SU-DHL-6 (cell line): ENCODE data around the gene EIF1.

ENCODE experiments used
- H2AFZ ChIP-seq: fragments of 200-600 bp; sonication (generic); 2 replicates; pipeline ENCODE4 v1.6.1; 2014; ENCODE audit warnings: low read depth, mild to moderate bottlenecking, moderate library complexity, mixed read lengths, antibody characterized with exemption, low read length; ENCODE audit not compliant: severe bottlenecking
- H3F3A ChIP-seq: fragments of 200-600 bp; shearing (Covaris generic); 2 replicates; pipeline ENCODE4 v1.6.0; 2016; ENCODE audit warnings: antibody characterized with exemption, mild to moderate bottlenecking; ENCODE audit not compliant: insufficient read depth
- H3K27ac ChIP-seq: fragments of 200-600 bp; sonication (generic); 2 replicates; pipeline ENCODE4 v1.5.1; 2016; ENCODE audit warnings: low read depth, mild to moderate bottlenecking, low read length, moderate library complexity, mixed read lengths
- H3K27me3 ChIP-seq: fragments of 200-600 bp; sonication (generic), shearing (Covaris generic); 2 replicates; pipeline ENCODE4 v1.6.0; 2014; ENCODE audit warnings: mild to moderate bottlenecking, low read length
- H3K36me3 ChIP-seq: fragments of 200-600 bp; sonication (generic); 2 replicates; pipeline ENCODE4 v1.6.1; 2014; ENCODE audit warnings: mild to moderate bottlenecking, low read length, mixed read lengths
- H3K4me2 ChIP-seq: fragments of 300-600, 200-600 bp; shearing (Covaris generic), sonication (generic); 2 replicates; pipeline ENCODE4 v1.6.0; 2014; ENCODE audit warnings: low read length, low read depth, mild to moderate bottlenecking; ENCODE audit not compliant: poor library complexity, severe bottlenecking
- H3K4me3 ChIP-seq: fragments of 200-600 bp; sonication (generic); 2 replicates; pipeline ENCODE4 v1.5.1; 2014; ENCODE audit warnings: antibody characterized with exemption, low read length, mild to moderate bottlenecking, mixed read lengths; ENCODE audit not compliant: insufficient read depth, poor library complexity, severe bottlenecking
- H3K79me2 ChIP-seq: fragments of 200-600 bp; sonication (generic); 2 replicates; pipeline ENCODE4 v1.6.1; 2014; ENCODE audit warnings: mild to moderate bottlenecking, low read length, moderate library complexity; ENCODE audit not compliant: insufficient read depth
- H3K9ac ChIP-seq: fragments of 200-600 bp; sonication (generic); 2 replicates; pipeline ENCODE4 v1.7.0; 2014; ENCODE audit warnings: mild to moderate bottlenecking, low read length
- H3K9me2 ChIP-seq: fragments of 200-600 bp; sonication (generic); replicated peaks from 2 replicates; pipeline ENCODE4 v1.6.1; 2014; ENCODE audit warnings: low read length; ENCODE audit not compliant: insufficient read depth
- H3K9me3 ChIP-seq: fragments of 200-600 bp; sonication (generic); 2 replicates; pipeline ENCODE4 v1.6.1; 2014; ENCODE audit warnings: low read length, mixed read lengths; ENCODE audit not compliant: insufficient read depth
- H4K20me1 ChIP-seq: fragments of 200-600 bp; sonication (generic); 2 replicates; pipeline ENCODE4 v1.6.1; 2014; ENCODE audit warnings: low read depth, mild to moderate bottlenecking, antibody characterized with exemption, low read length, moderate library complexity, mixed read lengths
- CTCF ChIP-seq: fragments of 200-600 bp; sonication (generic); IDR thresholded peaks from one replicate; pipeline ENCODE4 v1.5.1; 2017; ENCODE audit warnings: antibody characterized with exemption, mild to moderate bottlenecking, low read length, moderate library complexity; ENCODE audit not compliant: insufficient read depth, poor library complexity, severe bottlenecking
- EZH2phosphoT487 ChIP-seq: fragments of 200-600 bp; sonication (generic), shearing (Covaris generic); conservative IDR thresholded peaks from 2 replicates; pipeline ENCODE4 v1.6.1; 2018; ENCODE audit warnings: mild to moderate bottlenecking, antibody characterized with exemption, low read length, moderate library complexity, mixed read lengths

Gene EIF1

DNA sequence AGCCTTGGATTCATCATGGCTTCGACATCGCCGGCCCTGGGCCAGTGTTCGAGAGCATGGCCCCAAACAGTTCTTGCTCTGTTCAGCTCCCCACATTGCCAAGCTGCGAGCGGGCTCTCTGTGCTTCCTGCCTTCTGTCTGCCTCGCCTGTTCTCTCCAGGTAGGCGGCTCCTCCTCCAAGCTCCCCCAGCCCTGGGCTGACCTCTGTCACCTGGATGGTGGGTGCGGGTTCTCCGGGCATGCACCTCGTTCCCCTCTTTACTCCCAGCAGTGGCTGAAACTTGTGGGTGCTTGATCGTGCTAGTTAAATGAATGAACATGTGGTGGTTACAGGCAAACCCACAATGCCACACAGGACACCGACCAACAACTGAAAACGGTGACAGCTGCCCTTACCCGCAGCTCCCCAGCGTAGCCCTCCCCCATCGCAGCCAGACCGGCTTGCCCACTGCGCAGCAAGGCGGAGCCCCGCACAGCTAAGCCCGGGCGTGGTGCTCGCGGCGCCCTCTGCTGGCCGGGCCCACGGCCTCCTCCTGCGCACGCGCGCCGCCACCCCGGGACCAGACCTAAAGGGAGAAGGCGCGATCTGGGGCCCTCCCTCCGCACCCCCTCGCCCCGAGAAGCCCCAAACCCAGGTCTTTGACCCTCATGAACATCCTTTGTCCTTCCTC, 23.0 kb upstream of the EIF1 start:
- Histone ChIP-seq H3K79me2 (no peaks in the 10 kb centered on the region), H3K27ac (peak overlapping the region; percentile 85)

DNA sequence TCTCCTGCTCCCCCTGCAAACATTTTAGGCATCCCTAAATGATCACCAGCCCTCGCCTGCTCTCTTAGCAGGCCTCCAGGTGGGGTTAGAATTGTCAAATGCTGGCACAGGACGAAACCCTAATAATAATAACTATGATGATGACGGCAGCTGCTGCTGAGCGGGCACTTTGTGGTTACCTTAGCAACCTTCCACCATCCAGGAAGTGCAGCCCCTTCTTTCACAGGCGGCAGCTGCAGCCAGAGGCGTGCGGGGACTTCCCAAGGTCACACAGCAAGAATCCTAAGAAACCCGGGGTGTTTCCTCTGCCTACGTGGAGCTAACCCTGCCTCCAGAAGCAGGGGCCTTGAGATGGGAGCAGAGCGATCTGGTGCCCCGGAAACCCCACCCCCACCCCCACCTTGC, 22.4 kb upstream of the EIF1 start:
- Histone ChIP-seq H3K36me3 (no peaks in the 10 kb centered on the region), H3K9me2 (no peaks in the 10 kb centered on the region), H3K4me3 (peak overlapping the region; percentile 39), H3F3A (peaks cover 6% of the 10 kb centered on the region), H3K27ac (peak overlapping the region; percentile 85), H3K9ac (peak overlapping the region; percentile 59), H3K9me3 (no peaks in the 10 kb centered on the region), H3K79me2 (no peaks in the 10 kb centered on the region), H4K20me1 (no peaks in the 10 kb centered on the region), H3K27me3 (no peaks in the 10 kb centered on the region), H2AFZ (peak overlapping the region; percentile 97), H3K4me2 (peak overlapping the region; percentile 68)
- TF ChIP-seq CTCF (no peak), EZH2phosphoT487 (no peak)

More for the DNA sequence above, 23.0 kb upstream of the EIF1 start:
- H3F3A ChIP-seq, result peaks cover 6% of the 10 kb centered on the region
- H3K36me3 ChIP-seq, result no peaks in the 10 kb centered on the region
- H3K27me3 ChIP-seq, result no peaks in the 10 kb centered on the region
- no peaks in the 10 kb centered on the region for H4K20me1 ChIP-seq
- TF ChIP-seq CTCF (peak; percentile 94), EZH2phosphoT487 (no peak)
- H2AFZ ChIP-seq, result peak overlapping the region; percentile 97
- H3K4me3 ChIP-seq, result peak overlapping the region; percentile 46
- no peaks in the 10 kb centered on the region for H3K9me3 ChIP-seq
- peak overlapping the region; percentile 68 for H3K4me2 ChIP-seq
- no peaks in the 10 kb centered on the region for H3K9me2 ChIP-seq
- peak overlapping the region; percentile 59 for H3K9ac ChIP-seq

GRCh38 chr17:41666708-41667279, 21.9 kb upstream of the EIF1 start:
- H3K27ac ChIP-seq, result peak overlapping the region; percentile 85
- H3K9me3 ChIP-seq, result no peaks in the 10 kb centered on the region
- peak overlapping the region; percentile 39 for H3K4me3 ChIP-seq
- no peaks in the 10 kb centered on the region for H4K20me1 ChIP-seq
- H3K36me3 ChIP-seq, result no peaks in the 10 kb centered on the region
- H3K27me3 ChIP-seq, result no peaks in the 10 kb centered on the region
- H3K4me2 ChIP-seq, result peak overlapping the region; percentile 68
- no peaks in the 10 kb centered on the region for H3K79me2 ChIP-seq
- no peaks in the 10 kb centered on the region for H3K9me2 ChIP-seq
- peak overlapping the region; percentile 97 for H2AFZ ChIP-seq
- peak overlapping the region; percentile 59 for H3K9ac ChIP-seq
- peaks cover 6% of the 10 kb centered on the region for H3F3A ChIP-seq
- TF ChIP-seq EZH2phosphoT487, result no peak
- peak; percentile 91 for TF ChIP-seq CTCF
